Liver (tissue), 3 donors: ENCODE results near the gene CCRL2.
"Not testable (repeated sequence)": the region's sequence is repeated elsewhere in the genome, so short reads cannot be mapped to it uniquely, and the experiment has no call there.

Experiments
- EGR1 ChIP-seq, 2 donors: IDR thresholded peaks; 2 replicates each; pipeline ENCODE4 v1.6.1; 2016 to 2018; ENCODE audit warnings: antibody characterized with exemption in 2 of 2, low read depth in 2 of 2
- FOXA1 ChIP-seq: IDR thresholded peaks from 2 replicates; pipeline ENCODE4 v1.6.1; 2016; ENCODE audit warnings: antibody characterized with exemption
- GABPA ChIP-seq, 2 donors: IDR thresholded peaks in 1 of 2; conservative IDR thresholded peaks in 1 of 2; 2 replicates each; pipeline ENCODE4 v1.6.1; 2016; ENCODE audit warnings: antibody characterized with exemption in 2 of 2, mild to moderate bottlenecking in 1 of 2, moderate library complexity in 1 of 2
- NR2F2 ChIP-seq: IDR thresholded peaks from 2 replicates; pipeline ENCODE4 v1.6.1; 2016; ENCODE audit warnings: antibody characterized with exemption
- RAD21 ChIP-seq, 2 donors: IDR thresholded peaks; 2 replicates each; pipeline ENCODE4 v1.6.1; 2016; ENCODE audit warnings: antibody characterized with exemption in 2 of 2, mild to moderate bottlenecking in 2 of 2
- RXRA ChIP-seq, 2 donors: IDR thresholded peaks; 2 replicates each; pipeline ENCODE4 v1.6.1; 2017 to 2018; ENCODE audit warnings: antibody characterized with exemption in 2 of 2, mild to moderate bottlenecking in 1 of 2
- SP1 ChIP-seq: IDR thresholded peaks from 2 replicates; pipeline ENCODE4 v1.6.1; 2018; ENCODE audit warnings: antibody characterized with exemption, mild to moderate bottlenecking
- TAF1 ChIP-seq: conservative IDR thresholded peaks from 2 replicates; pipeline ENCODE4 v1.6.1; 2016; ENCODE audit warnings: antibody characterized with exemption, mild to moderate bottlenecking
- YY1 ChIP-seq: IDR thresholded peaks from 2 replicates; pipeline ENCODE4 v1.6.1; 2016; ENCODE audit warnings: antibody characterized with exemption, mild to moderate bottlenecking
- TF ChIP-seq, protein P1 (sequence below): fragments of 150-350 bp; IDR thresholded peaks from 2 replicates; pipeline ENCODE4 v1.5.1; 2017; ENCODE audit warnings: improper control_type of control experiment, low read depth, low read length; ENCODE audit not compliant: missing input control
- TF ChIP-seq, protein P2 (sequence below): IDR thresholded peaks from 2 replicates; pipeline ENCODE4 v1.6.1; 2016; ENCODE audit warnings: antibody characterized with exemption
- TF ChIP-seq, protein P3 (sequence below): IDR thresholded peaks from 2 replicates; pipeline ENCODE4 v1.6.1; 2016; ENCODE audit warnings: antibody characterized with exemption
- donor health status: healthy.
- donor health status: healthy.

DNA sequence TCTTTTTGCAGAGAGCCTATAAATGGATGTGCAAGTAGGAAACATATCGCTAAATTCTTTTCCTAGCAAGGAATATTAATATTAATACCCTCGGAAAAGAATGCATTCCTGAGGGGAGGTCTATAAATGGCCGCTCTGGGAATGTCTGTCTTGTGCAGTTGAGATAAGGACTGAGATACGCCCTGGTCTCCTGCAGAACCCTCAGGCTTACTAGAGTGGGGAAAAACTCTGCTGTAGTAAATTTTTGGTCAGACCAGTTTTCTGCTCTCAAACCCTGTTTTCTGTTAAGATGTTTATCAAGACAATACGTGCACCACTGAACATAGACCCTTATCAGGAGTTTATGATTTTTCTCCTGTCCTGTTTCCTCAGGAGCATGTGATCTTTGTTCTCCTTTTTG is 24.8 kb downstream of the CCRL2 start:
- TF ChIP-seq, protein P1, sequence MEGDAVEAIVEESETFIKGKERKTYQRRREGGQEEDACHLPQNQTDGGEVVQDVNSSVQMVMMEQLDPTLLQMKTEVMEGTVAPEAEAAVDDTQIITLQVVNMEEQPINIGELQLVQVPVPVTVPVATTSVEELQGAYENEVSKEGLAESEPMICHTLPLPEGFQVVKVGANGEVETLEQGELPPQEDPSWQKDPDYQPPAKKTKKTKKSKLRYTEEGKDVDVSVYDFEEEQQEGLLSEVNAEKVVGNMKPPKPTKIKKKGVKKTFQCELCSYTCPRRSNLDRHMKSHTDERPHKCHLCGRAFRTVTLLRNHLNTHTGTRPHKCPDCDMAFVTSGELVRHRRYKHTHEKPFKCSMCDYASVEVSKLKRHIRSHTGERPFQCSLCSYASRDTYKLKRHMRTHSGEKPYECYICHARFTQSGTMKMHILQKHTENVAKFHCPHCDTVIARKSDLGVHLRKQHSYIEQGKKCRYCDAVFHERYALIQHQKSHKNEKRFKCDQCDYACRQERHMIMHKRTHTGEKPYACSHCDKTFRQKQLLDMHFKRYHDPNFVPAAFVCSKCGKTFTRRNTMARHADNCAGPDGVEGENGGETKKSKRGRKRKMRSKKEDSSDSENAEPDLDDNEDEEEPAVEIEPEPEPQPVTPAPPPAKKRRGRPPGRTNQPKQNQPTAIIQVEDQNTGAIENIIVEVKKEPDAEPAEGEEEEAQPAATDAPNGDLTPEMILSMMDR = not testable (repeated sequence)
- not testable (repeated sequence) for TF ChIP-seq NR2F2; TAF1; GABPA (IDR thresholded peaks at IDR 0.05 in 1 of 2, conservative IDR thresholded peaks at IDR 0.05 in 1 of 2); RXRA (IDR thresholded peaks at IDR 0.05); YY1; SP1; RAD21 (IDR thresholded peaks at IDR 0.05); FOXA1; EGR1 (IDR thresholded peaks at IDR 0.05; ENCODE audit: low read depth in 2 of 2)
- TF ChIP-seq, protein P2, sequence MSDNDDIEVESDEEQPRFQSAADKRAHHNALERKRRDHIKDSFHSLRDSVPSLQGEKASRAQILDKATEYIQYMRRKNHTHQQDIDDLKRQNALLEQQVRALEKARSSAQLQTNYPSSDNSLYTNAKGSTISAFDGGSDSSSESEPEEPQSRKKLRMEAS = not testable (repeated sequence)
- TF ChIP-seq, protein P3, sequence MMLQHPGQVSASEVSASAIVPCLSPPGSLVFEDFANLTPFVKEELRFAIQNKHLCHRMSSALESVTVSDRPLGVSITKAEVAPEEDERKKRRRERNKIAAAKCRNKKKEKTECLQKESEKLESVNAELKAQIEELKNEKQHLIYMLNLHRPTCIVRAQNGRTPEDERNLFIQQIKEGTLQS = not testable (repeated sequence)
